ENCODE measurements around the gene C20orf144. TPM values are rescaled to one million over a fixed set of nuclear protein-coding genes. Genes with fewer than 3 reads are reported as not detected.

The C20orf144 gene
- total and polyA plus RNA-seq, 9 of the 15 experiments (the other 6 are each of a cell fraction or from before 2014, with no cell fraction given) = 0.04 to 0.23 (median 0.11) TPM; not detected in 2

DNA sequence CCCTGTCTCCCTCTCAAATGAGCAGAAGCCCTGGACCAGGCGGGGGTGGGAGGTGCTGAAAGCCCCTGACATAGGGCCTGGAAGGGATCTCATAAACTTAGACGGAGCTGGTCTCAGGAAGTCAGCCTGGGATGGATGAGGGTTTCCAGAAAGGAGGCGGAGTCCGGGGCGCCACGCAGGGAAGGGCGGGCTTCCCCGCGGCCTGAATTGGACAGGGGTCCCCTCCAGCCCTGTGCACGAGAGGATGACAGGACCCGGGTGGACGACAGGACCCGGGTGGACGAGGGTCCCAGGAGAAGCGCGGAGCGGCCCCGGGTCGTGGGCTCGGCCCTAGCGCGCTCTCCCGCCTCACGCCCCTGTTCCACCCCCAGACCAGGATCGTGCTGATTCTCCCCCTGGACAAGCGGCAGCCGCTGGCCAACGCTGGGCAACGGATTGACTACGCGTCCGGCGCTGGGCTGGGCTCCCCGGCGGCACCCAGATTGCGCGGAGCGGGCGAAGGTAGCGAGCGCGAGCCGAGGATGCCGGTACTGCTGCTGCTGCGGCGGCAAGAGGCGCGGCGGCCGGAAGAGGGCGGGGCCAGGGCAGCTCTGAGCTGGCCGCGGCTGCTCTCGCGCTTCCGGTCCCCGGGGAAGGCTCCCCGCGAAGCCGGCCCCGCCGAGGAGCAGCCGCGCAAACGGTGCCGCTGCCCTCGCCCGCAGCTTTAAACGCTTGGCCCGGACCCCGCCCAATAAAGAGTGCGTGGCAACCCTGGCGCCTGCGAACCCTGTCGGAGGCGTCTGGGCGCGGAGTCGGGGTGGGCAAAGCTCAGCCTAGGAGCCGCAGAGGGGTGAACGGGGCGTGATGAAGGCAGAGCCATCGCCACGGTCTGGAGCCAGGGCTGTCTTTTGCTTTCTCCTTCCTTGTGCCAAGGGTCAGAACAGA, 1.3 kb downstream of the C20orf144 start (continued):
- TF ChIP-seq PRDM10 (IDR thresholded peaks at IDR 0.05; ENCODE audit: partially characterized antibody) (no peak), PHF8 (IDR thresholded peaks at IDR 0.05; ENCODE audit: borderline replicate concordance, low read length) (peak; percentile 85), ZFP91 (CRISPR knock-in tag; IDR thresholded peaks at IDR 0.05) (no peak), NFATC3 (IDR thresholded peaks at IDR 0.05) (no peak), XRCC4 (IDR thresholded peaks at IDR 0.05; ENCODE audit: extremely low read depth, insufficient read depth, insufficient read length) (no peak), NR2C2 (CRISPR knock-in tag; IDR thresholded peaks at IDR 0.05) (no peak), NR2C2 (tag; IDR thresholded peaks at IDR 0.05) (peak; percentile 53; the same call in 1 of the 2 replicates), SIX5 (IDR thresholded peaks at IDR 0.05; ENCODE audit: borderline replicate concordance in 1 of 2, insufficient read depth in 1 of 2, low read depth in 1 of 2, low read length in 2 of 2) (no peak), SMARCA4 (IDR thresholded peaks at IDR 0.05) (no peak), RBBP5 (IDR thresholded peaks at IDR 0.05; ENCODE audit: borderline replicate concordance, insufficient read depth, low read length, poor library complexity, severe bottlenecking) (peak; percentile 67), NCOA2 (IDR thresholded peaks at IDR 0.05; ENCODE audit: partially characterized antibody in 2 of 2) (no peak), RHOXF2B (CRISPR knock-in tag; conservative IDR thresholded peaks at IDR 0.05) (no peak), ZNF586 (CRISPR knock-in tag; conservative IDR thresholded peaks at IDR 0.05) (0 out of 2 replicates have a peak, but pooled peaks have one; percentile 42), ZNF79 (CRISPR knock-in tag; IDR thresholded peaks at IDR 0.05; ENCODE audit: low read depth) (no peak), TAL1 (IDR thresholded peaks at IDR 0.05) (no peak), ZNF143 (CRISPR knock-in tag; IDR thresholded peaks at IDR 0.05) (0 out of 2 replicates have a peak, but pooled peaks have one; percentile 6)
- TF ChIP-seq, protein P1, sequence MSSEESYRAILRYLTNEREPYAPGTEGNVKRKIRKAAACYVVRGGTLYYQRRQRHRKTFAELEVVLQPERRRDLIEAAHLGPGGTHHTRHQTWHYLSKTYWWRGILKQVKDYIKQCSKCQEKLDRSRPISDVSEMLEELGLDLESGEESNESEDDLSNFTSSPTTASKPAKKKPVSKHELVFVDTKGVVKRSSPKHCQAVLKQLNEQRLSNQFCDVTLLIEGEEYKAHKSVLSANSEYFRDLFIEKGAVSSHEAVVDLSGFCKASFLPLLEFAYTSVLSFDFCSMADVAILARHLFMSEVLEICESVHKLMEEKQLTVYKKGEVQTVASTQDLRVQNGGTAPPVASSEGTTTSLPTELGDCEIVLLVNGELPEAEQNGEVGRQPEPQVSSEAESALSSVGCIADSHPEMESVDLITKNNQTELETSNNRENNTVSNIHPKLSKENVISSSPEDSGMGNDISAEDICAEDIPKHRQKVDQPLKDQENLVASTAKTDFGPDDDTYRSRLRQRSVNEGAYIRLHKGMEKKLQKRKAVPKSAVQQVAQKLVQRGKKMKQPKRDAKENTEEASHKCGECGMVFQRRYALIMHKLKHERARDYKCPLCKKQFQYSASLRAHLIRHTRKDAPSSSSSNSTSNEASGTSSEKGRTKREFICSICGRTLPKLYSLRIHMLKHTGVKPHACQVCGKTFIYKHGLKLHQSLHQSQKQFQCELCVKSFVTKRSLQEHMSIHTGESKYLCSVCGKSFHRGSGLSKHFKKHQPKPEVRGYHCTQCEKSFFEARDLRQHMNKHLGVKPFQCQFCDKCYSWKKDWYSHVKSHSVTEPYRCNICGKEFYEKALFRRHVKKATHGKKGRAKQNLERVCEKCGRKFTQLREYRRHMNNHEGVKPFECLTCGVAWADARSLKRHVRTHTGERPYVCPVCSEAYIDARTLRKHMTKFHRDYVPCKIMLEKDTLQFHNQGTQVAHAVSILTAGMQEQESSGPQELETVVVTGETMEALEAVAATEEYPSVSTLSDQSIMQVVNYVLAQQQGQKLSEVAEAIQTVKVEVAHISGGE (CRISPR knock-in tag; IDR thresholded peaks at IDR 0.05) = peak; percentile 91 to 98 (median 96); a peak in 5 of 6 replicates

All from K562 (cell line).